WERI-Rb-1 (cell line): Measurements from ENCODE around the gene RAPGEF4.

Experiments used
- DNase-seq: peaks from one replicate; pipeline ENCODE4 v3.0.0-alpha.2; 2020
- H3K27ac ChIP-seq: fragments of 250-450 bp; sonication (Bioruptor Pico); 2 replicates; pipeline ENCODE4 v1.5.1; 2020; ENCODE audit warnings: mild to moderate bottlenecking, moderate library complexity
- H3K27me3 ChIP-seq: fragments of 250-450 bp; sonication (Bioruptor Pico); 2 replicates; pipeline ENCODE4 v1.5.1; 2021; ENCODE audit warnings: mild to moderate bottlenecking, low read depth, moderate library complexity; ENCODE audit not compliant: insufficient read depth, severe bottlenecking
- H3K36me3 ChIP-seq: fragments of 250-450 bp; sonication (Bioruptor Pico); 2 replicates; pipeline ENCODE4 v1.5.1; 2020; ENCODE audit warnings: mild to moderate bottlenecking, moderate library complexity
- H3K4me3 ChIP-seq: 2 replicates; pipeline ENCODE4 v1.5.1; 2011; ENCODE audit warnings: low read depth, mild to moderate bottlenecking, control low read depth, low read length
- H3K9me3 ChIP-seq: fragments of 250-450 bp; sonication (Bioruptor Pico); 2 replicates; pipeline ENCODE4 v1.5.1; 2021; ENCODE audit warnings: mild to moderate bottlenecking, moderate library complexity; ENCODE audit not compliant: severe bottlenecking
- TF ChIP-seq, protein P1 (sequence below): IDR thresholded peaks from 2 replicates; pipeline ENCODE4 v1.5.1; 2011; ENCODE audit warnings: low read depth, mild to moderate bottlenecking, control low read depth, inconsistent platforms, low read length

Gene RAPGEF4

DNA sequence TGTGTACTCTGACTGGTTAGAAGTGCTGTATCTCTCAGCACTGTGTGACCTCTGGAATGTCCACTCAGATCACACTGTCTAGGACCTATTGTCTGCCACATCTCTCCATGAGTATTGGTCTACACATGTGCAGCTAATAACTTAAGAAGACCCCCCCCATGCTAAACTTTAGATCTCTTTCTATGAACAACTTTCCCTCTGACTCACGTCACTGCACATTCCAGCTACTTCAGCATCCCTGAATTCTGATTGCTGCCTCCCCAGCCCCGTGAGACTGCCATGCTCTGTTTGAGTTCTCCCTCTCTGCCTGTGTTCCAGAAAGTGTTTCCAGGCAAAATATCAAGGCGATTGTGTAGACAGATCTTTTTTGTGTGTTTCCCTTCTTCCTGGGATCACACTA lies 41.8 kb downstream of the RAPGEF4 start:
- no peak for DNase-seq
- TF ChIP-seq, protein P1, sequence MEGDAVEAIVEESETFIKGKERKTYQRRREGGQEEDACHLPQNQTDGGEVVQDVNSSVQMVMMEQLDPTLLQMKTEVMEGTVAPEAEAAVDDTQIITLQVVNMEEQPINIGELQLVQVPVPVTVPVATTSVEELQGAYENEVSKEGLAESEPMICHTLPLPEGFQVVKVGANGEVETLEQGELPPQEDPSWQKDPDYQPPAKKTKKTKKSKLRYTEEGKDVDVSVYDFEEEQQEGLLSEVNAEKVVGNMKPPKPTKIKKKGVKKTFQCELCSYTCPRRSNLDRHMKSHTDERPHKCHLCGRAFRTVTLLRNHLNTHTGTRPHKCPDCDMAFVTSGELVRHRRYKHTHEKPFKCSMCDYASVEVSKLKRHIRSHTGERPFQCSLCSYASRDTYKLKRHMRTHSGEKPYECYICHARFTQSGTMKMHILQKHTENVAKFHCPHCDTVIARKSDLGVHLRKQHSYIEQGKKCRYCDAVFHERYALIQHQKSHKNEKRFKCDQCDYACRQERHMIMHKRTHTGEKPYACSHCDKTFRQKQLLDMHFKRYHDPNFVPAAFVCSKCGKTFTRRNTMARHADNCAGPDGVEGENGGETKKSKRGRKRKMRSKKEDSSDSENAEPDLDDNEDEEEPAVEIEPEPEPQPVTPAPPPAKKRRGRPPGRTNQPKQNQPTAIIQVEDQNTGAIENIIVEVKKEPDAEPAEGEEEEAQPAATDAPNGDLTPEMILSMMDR: no peak
- H3K9me3 ChIP-seq: no peaks in the 10 kb centered on the region
- no peaks in the 10 kb centered on the region for H3K27me3 ChIP-seq
- no peaks in the 10 kb centered on the region for H3K36me3 ChIP-seq
- H3K27ac ChIP-seq: no peak overlapping the region
- no peak overlapping the region for H3K4me3 ChIP-seq

DNA sequence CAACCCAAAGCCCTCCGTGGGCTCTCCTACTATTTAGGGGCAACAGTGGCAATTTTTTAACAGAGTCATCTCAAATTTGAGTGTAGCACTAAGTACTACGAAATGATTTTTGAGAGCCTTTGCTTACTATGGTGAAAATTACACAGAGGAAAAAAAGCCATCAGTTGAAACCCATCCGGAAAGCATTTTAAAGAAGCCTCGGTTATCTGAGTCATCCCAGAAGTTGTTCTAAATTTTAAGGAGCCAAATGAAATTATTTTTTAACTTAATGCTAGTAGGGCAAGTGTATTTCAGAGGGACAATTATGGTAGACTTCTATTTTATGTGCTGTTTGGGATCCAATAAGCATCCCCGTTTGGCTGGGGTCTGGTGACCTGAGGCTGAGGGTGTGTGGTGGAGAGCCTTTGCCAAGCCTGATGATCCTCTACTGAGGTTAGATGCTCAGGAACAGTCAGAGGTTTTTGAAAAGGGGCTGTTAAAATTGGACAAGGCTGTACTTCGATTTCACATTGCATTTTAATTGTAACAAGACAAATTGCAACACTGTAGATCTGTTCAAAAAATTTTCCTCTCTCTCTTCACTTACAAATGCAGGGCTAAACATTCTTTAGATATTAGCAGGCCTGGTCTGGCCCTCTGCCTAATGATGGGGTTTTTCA lies 47.0 kb downstream of the RAPGEF4 start:
- Histone ChIP-seq H3K4me3 (no peak overlapping the region), H3K36me3 (no peaks in the 10 kb centered on the region), H3K9me3 (no peaks in the 10 kb centered on the region), H3K27me3 (no peaks in the 10 kb centered on the region), H3K27ac (no peak overlapping the region)
- no peak for DNase-seq
- TF ChIP-seq, protein P1: no peak

DNA sequence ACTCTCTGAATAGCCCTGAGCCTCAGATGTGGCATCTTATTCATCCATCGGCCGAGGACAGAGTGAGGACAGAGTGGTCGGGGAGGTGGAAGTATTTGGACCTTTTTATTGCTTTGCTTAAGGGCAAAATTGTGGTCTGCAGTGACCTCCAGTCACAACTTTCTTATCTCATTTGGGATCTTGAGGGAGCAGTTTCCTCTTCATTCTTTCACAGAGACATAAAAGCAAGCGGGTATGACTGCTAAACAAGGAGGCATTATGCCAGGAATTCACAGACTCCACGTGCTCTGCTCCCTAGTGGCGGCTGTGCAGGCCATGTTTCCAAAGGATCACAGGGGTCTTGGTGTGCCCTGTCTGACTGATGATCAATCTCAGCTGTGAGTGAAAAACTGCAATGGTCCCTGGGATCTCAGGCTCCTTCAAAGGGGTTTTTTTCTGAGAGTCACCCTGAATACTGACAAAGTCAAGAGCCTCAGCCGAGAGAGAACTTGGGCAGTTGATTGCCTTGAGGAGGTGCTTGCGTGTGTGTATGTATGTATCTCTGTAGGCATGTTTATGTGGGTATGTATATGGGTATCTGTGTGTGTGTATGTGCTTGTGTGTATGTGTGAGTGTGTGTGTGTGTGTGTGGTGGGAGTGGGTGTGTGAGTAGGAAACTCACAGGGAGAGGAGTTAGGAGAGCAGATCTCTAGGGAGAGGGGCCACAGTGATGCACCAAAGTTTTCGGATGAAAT lies 47.7 kb downstream of the RAPGEF4 start:
- no peaks in the 10 kb centered on the region for H3K36me3 ChIP-seq
- H3K4me3 ChIP-seq: no peak overlapping the region
- no peaks in the 10 kb centered on the region for H3K27me3 ChIP-seq
- TF ChIP-seq, protein P1: no peak
- DNase-seq: no peak
- H3K9me3 ChIP-seq: no peaks in the 10 kb centered on the region
- H3K27ac ChIP-seq: no peak overlapping the region

DNA sequence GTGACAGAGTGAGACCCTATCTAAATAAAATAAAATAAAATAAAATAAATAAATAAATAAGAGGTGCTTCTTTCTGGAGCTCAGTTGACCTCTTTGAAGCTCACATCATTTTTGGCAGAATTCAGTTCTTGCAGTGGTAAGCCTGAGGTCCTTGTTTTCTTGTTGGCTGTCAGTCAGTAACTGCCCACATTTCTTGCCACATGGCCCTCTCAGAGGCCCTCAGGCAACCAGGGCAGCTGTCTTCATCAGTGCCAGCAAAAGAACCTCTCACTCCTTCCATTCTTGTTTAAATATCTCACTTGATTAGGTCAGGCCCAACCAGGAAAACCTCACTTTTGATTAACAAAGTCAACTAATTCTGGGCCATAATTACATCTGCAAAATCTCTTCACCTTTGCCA lies 53.2 kb downstream of the RAPGEF4 start:
- TF ChIP-seq, protein P1: no peak
- H3K36me3 ChIP-seq: no peaks in the 10 kb centered on the region
- H3K27ac ChIP-seq: no peak overlapping the region
- DNase-seq: no peak
- H3K27me3 ChIP-seq: no peaks in the 10 kb centered on the region
- H3K4me3 ChIP-seq: no peak overlapping the region
- no peaks in the 10 kb centered on the region for H3K9me3 ChIP-seq

DNA sequence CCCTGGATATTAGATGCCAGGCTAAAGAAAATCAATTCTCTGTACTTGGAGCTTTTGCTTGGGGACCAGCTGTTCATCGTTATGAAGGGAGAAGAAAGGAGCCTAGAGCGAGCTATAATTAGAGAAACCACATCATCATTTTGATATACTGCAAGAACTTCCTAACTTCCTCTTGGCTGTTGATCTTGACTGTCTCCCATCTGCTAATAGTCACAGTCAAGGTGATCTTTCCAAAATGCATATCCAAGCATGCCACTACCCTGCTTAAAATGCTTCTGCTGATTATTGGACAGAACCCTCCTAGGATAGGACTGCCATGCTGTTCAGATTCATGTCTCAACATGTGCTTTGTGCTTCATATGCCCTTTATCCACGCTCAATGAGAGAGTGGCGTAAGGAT lies 54.8 kb downstream of the RAPGEF4 start:
- H3K9me3 ChIP-seq: no peaks in the 10 kb centered on the region
- TF ChIP-seq, protein P1: no peak
- DNase-seq: no peak
- H3K27me3 ChIP-seq: no peaks in the 10 kb centered on the region
- H3K27ac ChIP-seq: no peak overlapping the region
- no peak overlapping the region for H3K4me3 ChIP-seq
- no peaks in the 10 kb centered on the region for H3K36me3 ChIP-seq
